H1 (cell line): ENCODE data around the gene LHCGR. TPM values are rescaled to one million over a fixed set of nuclear protein-coding genes. Genes with fewer than 3 reads are reported as not detected.

Source experiments
- CTCF ChIA-PET: fragments of 300-600 bp; sonication (Branson Sonifier 250); formaldehyde crosslinking; loops from one replicate; lab custom pipeline; 2021; ENCODE audit not compliant: partially characterized antibody; lab: Charles Lee
- POLR2A ChIA-PET: fragments of 300-600 bp; sonication (Branson Sonifier 250); formaldehyde crosslinking; loops from one replicate; lab custom pipeline; 2021; ENCODE audit warnings: inconsistent platforms; ENCODE audit not compliant: partially characterized antibody; lab: Charles Lee
- DNase-seq, 2 experiments: peaks; one replicate each; pipeline versions ENCODE4 v3.0.0 to v3.0.0-alpha.2; 2010 to 2022; ENCODE audit warnings: low spot score in 2 of 2, low read depth in 1 of 2, mixed read lengths in 1 of 2
- FAIRE-seq: peaks from 2 replicates; lab custom pipeline; 2011; peaks lifted over from hg19 to GRCh38; lab: Jason Lieb, UNC
- H2AFZ ChIP-seq: 2 replicates; pipeline ENCODE4 v1.8.1; 2012; ENCODE audit warnings: low read length, inconsistent platforms
- H2AK5ac ChIP-seq: 2 replicates; pipeline ENCODE4 v1.6.1; 2013; ENCODE audit warnings: low read depth, low read length
- H2BK120ac ChIP-seq: replicated peaks from 2 replicates; pipeline ENCODE3; 2013; ENCODE audit warnings: low read depth, low read length, inconsistent platforms
- H2BK12ac ChIP-seq: 2 replicates; pipeline ENCODE4 v1.6.1; 2013; ENCODE audit warnings: low read depth, low read length
- H2BK15ac ChIP-seq: 2 replicates; pipeline ENCODE4 v1.6.1; 2013; ENCODE audit warnings: low read length
- H2BK20ac ChIP-seq: 2 replicates; pipeline ENCODE4 v1.6.1; 2013; ENCODE audit warnings: low read length
- H2BK5ac ChIP-seq: 2 replicates; pipeline ENCODE4 v1.6.1; 2013; ENCODE audit warnings: low read depth, low read length
- H3K14ac ChIP-seq: 2 replicates; pipeline ENCODE4 v1.6.1; 2013; ENCODE audit warnings: inconsistent platforms; ENCODE audit not compliant: insufficient read length
- H3K18ac ChIP-seq: 2 replicates; pipeline ENCODE4 v1.6.1; 2013; ENCODE audit warnings: low read length; ENCODE audit errors: extremely low read depth
- H3K23ac ChIP-seq: 2 replicates; pipeline ENCODE4 v1.6.1; 2013; ENCODE audit warnings: inconsistent platforms; ENCODE audit not compliant: insufficient read length
- H3K23me2 ChIP-seq: 2 replicates; pipeline ENCODE4 v1.6.1; 2013; ENCODE audit warnings: low read depth, low read length
- H3K27ac ChIP-seq: 2 replicates; pipeline ENCODE4 v1.6.1; 2011; ENCODE audit warnings: low read depth, low read length, inconsistent platforms
- H3K27me3 ChIP-seq, 4 experiments: replicated peaks in 1 of 4; 1 replicate in 1 of 4; 2 replicates in 3 of 4; pipeline versions ENCODE4 v1.6.1 to v1.8.1; 2011 to 2013; ENCODE audit warnings: low read length in 3 of 4, mild to moderate bottlenecking in 3 of 4, inconsistent platforms in 2 of 4, mixed read lengths in 2 of 4, moderate library complexity in 1 of 4; ENCODE audit not compliant: control insufficient read depth in 3 of 4, insufficient read depth in 3 of 4; ENCODE audit errors: extremely low read depth in 1 of 4
- H3K36me3 ChIP-seq, 4 experiments: 2 replicates each; pipeline versions ENCODE4 v1.6.1 to v1.8.1; 2011 to 2013; ENCODE audit warnings: mild to moderate bottlenecking in 4 of 4, low read length in 3 of 4, moderate library complexity in 2 of 4, control low read depth in 1 of 4, inconsistent platforms in 1 of 4; ENCODE audit not compliant: insufficient read depth in 4 of 4, control insufficient read depth in 2 of 4
- H3K4ac ChIP-seq: replicated peaks from 2 replicates; pipeline ENCODE3; 2013; ENCODE audit warnings: low read length, low read depth, mixed read lengths, inconsistent platforms; ENCODE audit not compliant: insufficient read length
- H3K4me1 ChIP-seq, 4 experiments: replicated peaks in 1 of 4; 1 replicate in 1 of 4; 2 replicates in 3 of 4; pipeline versions ENCODE4 v1.6.1 to v1.8.1; 2011 to 2013; ENCODE audit warnings: low read length in 3 of 4, inconsistent platforms in 2 of 4, mixed read lengths in 1 of 4; ENCODE audit not compliant: insufficient read depth in 4 of 4, control insufficient read depth in 3 of 4
- H3K4me2 ChIP-seq, 2 experiments: 2 replicates each; pipeline versions ENCODE4 v1.6.1 to v1.8.1; 2011 to 2013; ENCODE audit warnings: low read depth in 2 of 2, low read length in 2 of 2, control low read depth in 1 of 2, inconsistent platforms in 1 of 2, mild to moderate bottlenecking in 1 of 2; ENCODE audit not compliant: insufficient read depth in 1 of 2
- H3K4me3 ChIP-seq, 4 experiments: fragments of 200-600, 300-600 bp in 1 of 4; sonication (generic), shearing (Covaris generic), sonication (Bioruptor Twin) in 1 of 4; 2 replicates each; pipeline versions ENCODE4 v1.5.1 to v1.8.1; 2011 to 2016; ENCODE audit warnings: low read length in 4 of 4, low read depth in 3 of 4, control low read depth in 2 of 4, inconsistent platforms in 2 of 4, mild to moderate bottlenecking in 2 of 4, mixed read lengths in 1 of 4, moderate library complexity in 1 of 4; ENCODE audit not compliant: insufficient read depth in 2 of 4; ENCODE audit errors: extremely low read depth in 1 of 4
- H3K56ac ChIP-seq: replicated peaks from 2 replicates; pipeline ENCODE3; 2013; ENCODE audit warnings: low read depth, mild to moderate bottlenecking, mixed read lengths, low read length, inconsistent platforms; ENCODE audit not compliant: insufficient read length
- H3K79me1 ChIP-seq: 2 replicates; pipeline ENCODE4 v1.6.1; 2013; ENCODE audit warnings: low read depth, low read length, control low read depth
- H3K79me2 ChIP-seq, 2 experiments: 2 replicates each; pipeline versions ENCODE4 v1.6.1 to v1.8.1; 2012 to 2013; ENCODE audit warnings: low read length in 2 of 2, mild to moderate bottlenecking in 2 of 2, inconsistent platforms in 1 of 2; ENCODE audit not compliant: insufficient read depth in 2 of 2, control insufficient read depth in 1 of 2
- H3K9ac ChIP-seq, 4 experiments: replicated peaks in 1 of 4; 1 replicate in 1 of 4; 2 replicates in 3 of 4; pipeline versions ENCODE4 v1.6.1 to v1.8.1; 2011 to 2013; ENCODE audit warnings: low read depth in 3 of 4, low read length in 3 of 4, control low read depth in 2 of 4, mild to moderate bottlenecking in 2 of 4, moderate library complexity in 2 of 4, inconsistent platforms in 1 of 4; ENCODE audit errors: extremely low read depth in 1 of 4
- H3K9me3 ChIP-seq, 2 experiments: 2 replicates each; pipeline versions ENCODE4 v1.6.1 to v1.8.1; 2012 to 2013; ENCODE audit warnings: mild to moderate bottlenecking in 2 of 2, moderate library complexity in 2 of 2, control low read depth in 1 of 2, inconsistent platforms in 1 of 2, low read depth in 1 of 2, low read length in 1 of 2, mixed read lengths in 1 of 2; ENCODE audit not compliant: insufficient read depth in 2 of 2
- H4K20me1 ChIP-seq, 2 experiments: replicated peaks in 1 of 2; 2 replicates each; pipeline versions ENCODE3 to v1.8.1; 2011 to 2013; ENCODE audit warnings: inconsistent platforms in 2 of 2, low read length in 2 of 2, mild to moderate bottlenecking in 1 of 2; ENCODE audit not compliant: insufficient read depth in 2 of 2, control insufficient read depth in 1 of 2
- H4K5ac ChIP-seq: 2 replicates; pipeline ENCODE4 v1.6.1; 2013; ENCODE audit warnings: low read length, low read depth, mixed read lengths, inconsistent platforms; ENCODE audit not compliant: insufficient read length
- H4K8ac ChIP-seq: 2 replicates; pipeline ENCODE4 v1.8.0; 2013; ENCODE audit warnings: mild to moderate bottlenecking, moderate library complexity, low read length, inconsistent platforms; ENCODE audit not compliant: insufficient read depth; ENCODE audit errors: extremely low read depth
- H4K91ac ChIP-seq: replicated peaks from 2 replicates; pipeline ENCODE3; 2013; ENCODE audit warnings: low read length, mixed read lengths, inconsistent platforms; ENCODE audit not compliant: insufficient read length
- HDAC2 ChIP-seq, 2 experiments: fragments of 300-600 bp in 1 of 2; sonication (generic) in 1 of 2; IDR thresholded peaks; 2 replicates each; pipeline ENCODE4 v1.6.1; 2011 to 2012; ENCODE audit warnings: low read depth in 2 of 2, low read length in 2 of 2, mild to moderate bottlenecking in 2 of 2, moderate library complexity in 2 of 2, borderline replicate concordance in 1 of 2, inconsistent platforms in 1 of 2
- WGBS, 2 experiments: shearing (Covaris generic) in 1 of 2; methylation state at CpG; one replicate each; pipeline versions ENCODE4 v1.1.6 to v1.1.7; 2013 to 2015; ENCODE audit warnings: low lambda C conversion rate in 2 of 2, mixed read lengths in 2 of 2, inconsistent platforms in 1 of 2, low coverage in 1 of 2, missing lambda C conversion rate in 1 of 2; ENCODE audit not compliant: insufficient replicate concordance in 2 of 2, insufficient coverage in 1 of 2, insufficient read length in 1 of 2; ENCODE audit errors: extremely low coverage in 1 of 2, missing lambda C conversion rate in 1 of 2; 5-methylcytosine and 5-hydroxymethylcytosine counted together
- polyA plus RNA-seq, 7 experiments: library from polyadenylated mRNA; depleted of rRNA in 3 of 7; stranded (reverse) in 5 of 7; unstranded in 2 of 7; fragments of >200 nt in 5 of 7; fragments of 200-250 nt in 2 of 7; gene quantifications; 1 replicate in 5 of 7; 2 replicates in 1 of 7; 4 replicates in 1 of 7; pipeline versions ENCODE4 v1.2.1 to v1.2.3, GENCODE V29; 2011 to 2013; ENCODE audit warnings: missing spikeins in 2 of 7, mixed read lengths in 2 of 7
- total RNA-seq: library from RNA; stranded (reverse); fragmentation: NEBNext Ultra II Directional; extraction: Animal tissue kit (Norgen Biotek cat#: 25700); gene quantifications from 2 replicates; pipeline ENCODE4 v1.2.1, GENCODE V29; 2021

Gene LHCGR
- total and polyA plus RNA-seq, 2 of the 8 experiments (the other 6 are each of a cell fraction or from before 2014, with no cell fraction given), result 0.30 to 0.73 TPM

DNA sequence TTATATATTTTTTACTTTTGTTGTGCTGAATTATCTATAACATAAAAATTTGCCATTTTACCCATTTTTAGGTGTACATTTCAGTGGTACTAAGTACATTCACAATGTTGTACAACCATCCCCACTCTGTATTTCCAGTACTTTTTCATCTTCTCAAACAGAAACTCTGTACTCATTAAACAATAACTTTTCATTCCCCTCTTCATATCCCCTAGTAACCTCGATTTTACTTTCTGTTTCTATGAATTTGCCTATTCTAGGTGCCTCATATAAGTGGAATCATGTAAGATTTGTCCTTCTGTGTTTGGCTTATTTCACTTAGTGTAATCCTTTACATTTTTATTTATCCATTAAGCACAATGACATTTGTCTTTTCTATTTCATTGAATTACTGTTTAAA, 86.5 kb downstream of the LHCGR start:
- H4K20me1 ChIP-seq, result no peaks in the 10 kb centered on the region
- H3K23me2 ChIP-seq, result no peaks in the 10 kb centered on the region
- no peak overlapping the region for H3K14ac ChIP-seq
- no peak for DNase-seq
- no peak overlapping the region for H3K27ac ChIP-seq
- no peak overlapping the region for H2AK5ac ChIP-seq
- no peak overlapping the region for H3K23ac ChIP-seq
- H2BK20ac ChIP-seq, result no peak overlapping the region
- H3K4me3 ChIP-seq, result no peak overlapping the region
- H2BK5ac ChIP-seq, result no peak overlapping the region
- H3K79me1 ChIP-seq, result no peaks in the 10 kb centered on the region
- 76 to 100% methylated on average over 1 of the region's 1 CpG for WGBS, 2 experiments
- H3K9me3 ChIP-seq, result no peaks in the 10 kb centered on the region; a peak in 1 of 4 replicates
- H4K91ac ChIP-seq, result no peak overlapping the region
- H3K36me3 ChIP-seq, result no peaks in the 10 kb centered on the region
- no peak overlapping the region for H3K9ac ChIP-seq
- ChIA-PET POLR2A (no interaction called here), CTCF (interaction anchor here (1.2 kb wide), 1 partner anchor 22 kb away, joined by 3 read pairs; no protein-coding TSS in a partner anchor)
- TF ChIP-seq HDAC2 (IDR thresholded peaks at IDR 0.05; ENCODE audit: borderline replicate concordance in 1 of 2, low read depth in 2 of 2, low read length in 2 of 2), result no peak
- no peaks in the 10 kb centered on the region for H3K79me2 ChIP-seq
- H3K4ac ChIP-seq, result no peak overlapping the region
- H3K27me3 ChIP-seq, result no peaks in the 10 kb centered on the region
- no peak for FAIRE-seq
- H2BK120ac ChIP-seq, result no peak overlapping the region
- H4K5ac ChIP-seq, result no peak overlapping the region
- no peaks in the 10 kb centered on the region for H3K4me1 ChIP-seq
- no peak overlapping the region for H2BK15ac ChIP-seq
- H4K8ac ChIP-seq, result no peak overlapping the region
- H2AFZ ChIP-seq, result no peak overlapping the region
- H3K18ac ChIP-seq, result no peak overlapping the region
- no peak overlapping the region for H3K56ac ChIP-seq
- H3K4me2 ChIP-seq, result no peak overlapping the region
- no peak overlapping the region for H2BK12ac ChIP-seq
